Femur (tissue), 1 donor: Measurements from ENCODE around the gene CIPC.
A peak's percentile ranks its signal among the peaks of the same experiment; 100 is the strongest.

Experiments
- DNase-seq: peaks from one replicate; pipeline ENCODE4 v3.0.0-alpha.2; 2017

Gene CIPC

GRCh38 chr14:77128414-77128891 lies 30.4 kb downstream of the CIPC start:
- DNase-seq = no peak

- DNase-seq = no peak
Observed at GRCh38 chr14:77130386-77130785, 32.3 kb downstream of the CIPC start.

- no peak for DNase-seq
Observed at GRCh38 chr14:77131206-77131605, 33.1 kb downstream of the CIPC start.

- DNase-seq = no peak
Observed at GRCh38 chr14:77131871-77132486, 33.9 kb downstream of the CIPC start.

GRCh38 chr14:77133720-77134338 lies 35.8 kb downstream of the CIPC start:
- DNase-seq = peak; percentile 80

- DNase-seq = no peak
Observed at GRCh38 chr14:77139022-77139421, 41.0 kb downstream of the CIPC start.

- no peak for DNase-seq
Observed at GRCh38 chr14:77139540-77140358, 41.7 kb downstream of the CIPC start.

GRCh38 chr14:77140359-77141213 lies 42.5 kb downstream of the CIPC start:
- no peak for DNase-seq

GRCh38 chr14:77141214-77142004 lies 43.4 kb downstream of the CIPC start, which contains the start of gene ZDHHC22:
ZDHHC22 (minus strand) TSS chr14:77141791; CDS start chr14:77139738, 2,053 bp downstream.
- no peak for DNase-seq

- no peak for DNase-seq
Observed at GRCh38 chr14:77142005-77142800, 44.1 kb downstream of the CIPC start.

- DNase-seq = no peak
Observed at GRCh38 chr14:77143071-77143470, 45.0 kb downstream of the CIPC start.

GRCh38 chr14:77144412-77145115 lies 46.5 kb downstream of the CIPC start:
- no peak for DNase-seq

GRCh38 chr14:77145975-77146740 lies 48.1 kb downstream of the CIPC start:
- DNase-seq = no peak

GRCh38 chr14:77148510-77149231 lies 50.6 kb downstream of the CIPC start:
- no peak for DNase-seq

GRCh38 chr14:77151245-77151644 lies 53.2 kb downstream of the CIPC start:
- no peak for DNase-seq

- no peak for DNase-seq
Observed at GRCh38 chr14:77151918-77152588, 54.0 kb downstream of the CIPC start.

- DNase-seq = no peak
Observed at GRCh38 chr14:77153802-77154201, 55.7 kb downstream of the CIPC start.

- DNase-seq = no peak
Observed at GRCh38 chr14:77154421-77154820, 56.4 kb downstream of the CIPC start.
